Loucy (cell line): ENCODE measurements around the gene MYL10.

Experiments
- H2AFZ ChIP-seq: fragments of 200-600 bp; sonication (generic); 2 replicates; pipeline ENCODE4 v1.6.0; 2016; ENCODE audit warnings: antibody characterized with exemption, mild to moderate bottlenecking, low read length, moderate library complexity
- H3F3A ChIP-seq: fragments of 200-600 bp; 2 replicates; pipeline ENCODE4 v1.6.0; 2016; ENCODE audit warnings: antibody characterized with exemption, low read depth, mild to moderate bottlenecking
- H3K27me3 ChIP-seq: fragments of 200-600 bp; sonication (generic); 2 replicates; pipeline ENCODE4 v1.6.1; 2014; ENCODE audit warnings: low read length, mild to moderate bottlenecking; ENCODE audit not compliant: insufficient read depth, poor library complexity, severe bottlenecking
- H3K36me3 ChIP-seq: fragments of 200-600 bp; sonication (generic); 2 replicates; pipeline ENCODE4 v1.6.1; 2016; ENCODE audit warnings: low read length; ENCODE audit not compliant: insufficient read depth
- H3K4me1 ChIP-seq: fragments of 200-600 bp; sonication (generic); 2 replicates; pipeline ENCODE4 v1.5.1; 2014; ENCODE audit warnings: low read length, mild to moderate bottlenecking; ENCODE audit not compliant: insufficient read depth, poor library complexity, severe bottlenecking
- H3K4me2 ChIP-seq: fragments of 200-600 bp; sonication (generic); 2 replicates; pipeline ENCODE4 v1.6.0; 2014; ENCODE audit warnings: antibody characterized with exemption, low read length, low read depth, mild to moderate bottlenecking; ENCODE audit not compliant: poor library complexity, severe bottlenecking
- H3K4me3 ChIP-seq: fragments of 200-600 bp; sonication (generic); 2 replicates; pipeline ENCODE4 v1.5.1; 2014; ENCODE audit warnings: low read length, mild to moderate bottlenecking, mixed read lengths; ENCODE audit not compliant: poor library complexity, severe bottlenecking
- H3K79me2 ChIP-seq: fragments of 200-600 bp; sonication (generic); 2 replicates; pipeline ENCODE4 v1.6.1; 2014; ENCODE audit warnings: low read length; ENCODE audit not compliant: insufficient read depth
- H3K9ac ChIP-seq: fragments of 200-600 bp; sonication (generic); 2 replicates; pipeline ENCODE4 v1.6.0; 2014; ENCODE audit warnings: mild to moderate bottlenecking, low read depth, low read length, moderate library complexity; ENCODE audit not compliant: poor library complexity, severe bottlenecking
- H3K9me2 ChIP-seq: fragments of 200-600 bp; sonication (generic); replicated peaks from 2 replicates; pipeline ENCODE4 v1.6.1; 2016; ENCODE audit warnings: low read depth, low read length, mixed read lengths
- H3K9me3 ChIP-seq: fragments of 200-600 bp; sonication (generic); 2 replicates; pipeline ENCODE4 v1.6.1; 2014; ENCODE audit warnings: mild to moderate bottlenecking, antibody characterized with exemption, low read length, low read depth; ENCODE audit not compliant: insufficient read depth
- H4K20me1 ChIP-seq: fragments of 200-600 bp; sonication (generic); 2 replicates; pipeline ENCODE4 v1.6.0; 2014; ENCODE audit warnings: antibody characterized with exemption, low read length, mild to moderate bottlenecking; ENCODE audit not compliant: insufficient read depth, poor library complexity, severe bottlenecking
- EZH2phosphoT487 ChIP-seq: fragments of 200-600 bp; IDR thresholded peaks from 2 replicates; pipeline ENCODE4 v1.6.1; 2018; ENCODE audit warnings: antibody characterized with exemption, mild to moderate bottlenecking, moderate library complexity, borderline replicate concordance
- TF ChIP-seq, protein P1 (sequence below): fragments of 200-600 bp; sonication (generic); conservative IDR thresholded peaks from 2 replicates; pipeline ENCODE4 v1.5.1; 2014; ENCODE audit warnings: mild to moderate bottlenecking, antibody characterized with exemption, low read length

Gene MYL10

DNA sequence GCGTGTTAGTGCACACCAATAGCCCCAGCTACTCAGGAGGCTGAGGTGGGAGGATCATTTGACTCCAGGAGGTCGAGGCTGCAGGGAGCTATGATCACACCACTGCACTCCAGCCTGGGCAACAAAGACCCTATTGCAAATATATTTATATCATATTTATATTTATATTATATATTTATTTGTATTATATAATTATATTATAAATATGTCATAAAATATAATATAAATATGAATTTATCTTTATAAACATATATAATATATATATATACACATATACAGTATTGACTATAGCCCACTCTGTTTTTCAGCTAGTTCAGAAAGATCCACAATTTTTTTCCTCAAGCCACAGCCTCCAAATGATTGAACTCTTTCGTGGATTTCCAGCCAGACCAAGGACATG, 45.3 kb upstream of the MYL10 start:
- H3K4me1 ChIP-seq: peaks cover 6% of the 10 kb centered on the region
- H3K79me2 ChIP-seq: no peaks in the 10 kb centered on the region
- no peaks in the 10 kb centered on the region for H3K9me3 ChIP-seq
- H3K4me2 ChIP-seq: no peak overlapping the region
- H3K9ac ChIP-seq: no peak overlapping the region
- H3K4me3 ChIP-seq: no peak overlapping the region
- H2AFZ ChIP-seq: no peak overlapping the region
- no peaks in the 10 kb centered on the region for H3K27me3 ChIP-seq
- H3F3A ChIP-seq: no peaks in the 10 kb centered on the region
- TF ChIP-seq, protein P1, sequence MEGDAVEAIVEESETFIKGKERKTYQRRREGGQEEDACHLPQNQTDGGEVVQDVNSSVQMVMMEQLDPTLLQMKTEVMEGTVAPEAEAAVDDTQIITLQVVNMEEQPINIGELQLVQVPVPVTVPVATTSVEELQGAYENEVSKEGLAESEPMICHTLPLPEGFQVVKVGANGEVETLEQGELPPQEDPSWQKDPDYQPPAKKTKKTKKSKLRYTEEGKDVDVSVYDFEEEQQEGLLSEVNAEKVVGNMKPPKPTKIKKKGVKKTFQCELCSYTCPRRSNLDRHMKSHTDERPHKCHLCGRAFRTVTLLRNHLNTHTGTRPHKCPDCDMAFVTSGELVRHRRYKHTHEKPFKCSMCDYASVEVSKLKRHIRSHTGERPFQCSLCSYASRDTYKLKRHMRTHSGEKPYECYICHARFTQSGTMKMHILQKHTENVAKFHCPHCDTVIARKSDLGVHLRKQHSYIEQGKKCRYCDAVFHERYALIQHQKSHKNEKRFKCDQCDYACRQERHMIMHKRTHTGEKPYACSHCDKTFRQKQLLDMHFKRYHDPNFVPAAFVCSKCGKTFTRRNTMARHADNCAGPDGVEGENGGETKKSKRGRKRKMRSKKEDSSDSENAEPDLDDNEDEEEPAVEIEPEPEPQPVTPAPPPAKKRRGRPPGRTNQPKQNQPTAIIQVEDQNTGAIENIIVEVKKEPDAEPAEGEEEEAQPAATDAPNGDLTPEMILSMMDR: no peak
- no peak for TF ChIP-seq EZH2phosphoT487
- no peaks in the 10 kb centered on the region for H3K36me3 ChIP-seq
- H3K9me2 ChIP-seq: no peaks in the 10 kb centered on the region
- no peaks in the 10 kb centered on the region for H4K20me1 ChIP-seq

DNA sequence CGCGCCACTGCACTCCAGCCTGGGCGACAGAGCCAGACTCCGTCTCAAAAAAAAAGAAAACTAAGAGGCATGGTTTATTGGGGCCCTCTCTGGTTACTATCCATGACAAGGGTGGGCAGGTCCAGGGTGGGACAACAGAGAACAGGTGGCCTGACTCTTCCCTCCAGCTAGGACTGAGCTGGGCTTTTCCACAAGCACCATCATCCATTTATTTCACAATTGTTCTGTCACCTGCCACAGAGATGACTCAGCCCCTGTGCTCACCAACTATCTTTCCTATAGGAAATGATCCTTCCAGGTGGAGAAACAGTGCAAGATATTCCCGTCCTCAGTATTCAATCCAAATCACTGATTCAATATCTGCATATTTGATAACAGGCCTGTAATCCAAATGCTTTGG, 44.9 kb upstream of the MYL10 start:
- H2AFZ ChIP-seq: no peak overlapping the region
- H3K4me1 ChIP-seq: peaks cover 6% of the 10 kb centered on the region
- H3K4me3 ChIP-seq: no peak overlapping the region
- TF ChIP-seq, protein P1: no peak
- TF ChIP-seq EZH2phosphoT487: no peak
- H3K4me2 ChIP-seq: no peak overlapping the region
- no peaks in the 10 kb centered on the region for H3K9me3 ChIP-seq
- no peaks in the 10 kb centered on the region for H3F3A ChIP-seq
- H3K9me2 ChIP-seq: no peaks in the 10 kb centered on the region
- no peak overlapping the region for H3K9ac ChIP-seq
- H4K20me1 ChIP-seq: no peaks in the 10 kb centered on the region
- no peaks in the 10 kb centered on the region for H3K79me2 ChIP-seq
- H3K36me3 ChIP-seq: no peaks in the 10 kb centered on the region
- no peaks in the 10 kb centered on the region for H3K27me3 ChIP-seq

DNA sequence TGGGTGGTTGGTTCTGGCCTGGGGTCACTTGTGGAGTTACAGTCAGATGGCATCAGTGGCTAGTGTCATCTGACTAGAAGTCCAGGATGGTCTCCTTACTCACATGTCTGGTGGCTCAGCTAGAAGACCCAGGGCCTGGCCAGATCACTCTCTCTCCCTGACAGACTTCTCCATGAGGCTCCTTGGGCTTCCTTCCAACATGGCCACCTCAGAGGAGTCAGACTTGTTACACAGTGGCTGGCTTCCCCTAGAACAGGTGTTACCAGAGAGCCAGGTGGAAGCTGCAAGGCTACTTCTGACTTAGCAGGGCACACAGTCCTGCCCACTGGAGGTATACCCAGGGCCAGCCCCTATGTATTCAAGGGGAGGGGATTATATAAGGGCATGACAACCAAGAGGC, 44.2 kb upstream of the MYL10 start:
- Histone ChIP-seq H3F3A (no peaks in the 10 kb centered on the region), H2AFZ (no peak overlapping the region)

More for the DNA sequence above, 44.2 kb upstream of the MYL10 start:
- peaks cover 6% of the 10 kb centered on the region for H3K4me1 ChIP-seq
- H3K9ac ChIP-seq: no peak overlapping the region
- H3K4me2 ChIP-seq: no peak overlapping the region
- TF ChIP-seq EZH2phosphoT487: no peak
- H3K4me3 ChIP-seq: no peak overlapping the region
- H3K9me3 ChIP-seq: no peaks in the 10 kb centered on the region
- no peaks in the 10 kb centered on the region for H4K20me1 ChIP-seq
- H3K36me3 ChIP-seq: no peaks in the 10 kb centered on the region
- no peaks in the 10 kb centered on the region for H3K27me3 ChIP-seq
- H3K9me2 ChIP-seq: no peaks in the 10 kb centered on the region
- no peaks in the 10 kb centered on the region for H3K79me2 ChIP-seq
